Sciatic nerve (tissue), 2 donors: ENCODE data around the gene ADGRD1. TPM values are rescaled to one million over a fixed set of nuclear protein-coding genes. Genes with fewer than 3 reads are reported as not detected.
A peak's percentile ranks its signal among the peaks of the same experiment; 100 is the strongest.

Experiments used
- ATAC-seq: fragments of 200-7000 bp; cut with Tn5 transposase; one replicate; pipeline ENCODE4 v1.9.1; 2020; ENCODE audit warnings: mild to moderate bottlenecking, moderate library complexity
- DNase-seq: peaks from one replicate; pipeline ENCODE4 v3.0.0-alpha.2; 2020; ENCODE audit warnings: low spot score
- intact Hi-C: fragments of 100-400 bp; cut with DNase I; formaldehyde crosslinking; loops from one replicate; pipeline ENCODE4 v1.14.2; 2022
- total RNA-seq: library from RNA; stranded (reverse); fragmentation: NEBNext Ultra II Directional; extraction: Animal tissue kit (Norgen Biotek cat#: 25700); gene quantifications from one replicate; pipeline ENCODE4 v1.2.1, GENCODE V29; 2021
- donor health status: DM: no; HTN: no; CAD: no.
- donor health status: DM: no; HTN: no; CAD: no.

ADGRD1 gene
- total RNA-seq, 1 donor from 2014 or later = 224 TPM

DNA sequence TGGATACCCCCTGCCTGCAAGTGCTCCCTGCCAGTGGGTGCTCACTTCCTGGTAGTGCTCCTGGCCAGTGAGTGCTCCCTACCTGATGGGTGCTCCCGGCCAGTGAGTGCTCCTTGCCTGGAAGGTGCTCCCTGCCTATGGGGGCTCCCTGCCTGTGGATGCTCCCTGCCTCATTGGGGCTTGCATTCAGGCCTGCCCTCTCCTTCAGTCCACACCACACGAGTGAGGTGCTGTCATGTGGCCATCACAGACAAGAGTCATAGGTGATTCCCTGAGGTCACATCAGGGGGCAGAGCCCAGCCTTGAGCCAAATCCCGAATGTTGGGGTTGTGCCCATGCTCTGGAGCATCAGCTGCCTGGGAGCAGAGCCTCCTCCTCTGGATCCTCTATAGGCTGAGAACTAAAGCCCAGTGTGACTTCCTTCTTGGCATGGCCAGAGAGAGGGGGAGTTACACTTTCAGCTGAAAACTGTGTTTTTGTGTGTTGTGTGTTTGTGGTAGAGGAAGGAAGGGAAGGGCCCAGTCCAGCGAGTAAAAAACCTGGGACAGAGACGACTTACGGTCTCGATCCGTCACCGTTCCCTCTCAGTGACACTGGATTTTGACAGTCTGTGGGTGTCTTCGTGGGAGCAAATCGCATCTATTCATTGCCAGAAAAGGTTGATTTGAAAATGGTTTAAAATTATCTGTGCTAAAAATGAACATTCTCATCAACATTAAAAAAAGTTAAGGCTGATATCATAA lies 136.0 kb downstream of the ADGRD1 start:
- DNase-seq (no peak), ATAC-seq (no peak)
- intact Hi-C loops = no loop called here

GRCh38 chr12:131090274-131091210 lies 136.8 kb downstream of the ADGRD1 start:
- intact Hi-C loops = no loop called here
- ATAC-seq = no peak
- DNase-seq = no peak

DNA sequence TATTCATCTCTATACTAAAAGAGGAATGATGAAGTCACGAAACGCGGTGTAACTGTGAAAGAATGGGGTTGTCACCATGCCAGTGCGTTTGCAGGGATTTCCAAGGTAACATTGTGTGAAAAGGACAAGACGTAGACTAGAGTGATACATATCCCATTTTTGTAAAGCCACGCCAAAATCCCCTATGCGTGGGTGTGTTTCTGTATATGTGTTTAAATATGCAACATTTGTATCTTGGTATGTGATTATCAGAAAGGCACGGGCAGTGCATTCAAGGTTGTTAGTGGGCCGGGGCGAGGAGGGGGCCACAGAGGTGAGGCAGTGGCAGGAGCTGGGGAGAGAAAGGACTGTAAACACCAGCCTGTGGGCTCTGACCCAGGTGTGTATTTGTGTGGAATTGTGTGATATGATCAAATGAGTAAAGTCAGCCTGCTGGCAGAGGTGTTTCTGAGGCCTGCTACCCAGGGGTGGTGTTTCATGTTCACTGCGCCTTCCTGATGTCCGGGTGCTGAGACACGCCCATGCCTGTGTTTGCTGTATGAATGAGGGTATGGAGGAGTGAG lies 137.8 kb downstream of the ADGRD1 start:
- no peak for ATAC-seq
- intact Hi-C loops = no loop called here
- DNase-seq = no peak

DNA sequence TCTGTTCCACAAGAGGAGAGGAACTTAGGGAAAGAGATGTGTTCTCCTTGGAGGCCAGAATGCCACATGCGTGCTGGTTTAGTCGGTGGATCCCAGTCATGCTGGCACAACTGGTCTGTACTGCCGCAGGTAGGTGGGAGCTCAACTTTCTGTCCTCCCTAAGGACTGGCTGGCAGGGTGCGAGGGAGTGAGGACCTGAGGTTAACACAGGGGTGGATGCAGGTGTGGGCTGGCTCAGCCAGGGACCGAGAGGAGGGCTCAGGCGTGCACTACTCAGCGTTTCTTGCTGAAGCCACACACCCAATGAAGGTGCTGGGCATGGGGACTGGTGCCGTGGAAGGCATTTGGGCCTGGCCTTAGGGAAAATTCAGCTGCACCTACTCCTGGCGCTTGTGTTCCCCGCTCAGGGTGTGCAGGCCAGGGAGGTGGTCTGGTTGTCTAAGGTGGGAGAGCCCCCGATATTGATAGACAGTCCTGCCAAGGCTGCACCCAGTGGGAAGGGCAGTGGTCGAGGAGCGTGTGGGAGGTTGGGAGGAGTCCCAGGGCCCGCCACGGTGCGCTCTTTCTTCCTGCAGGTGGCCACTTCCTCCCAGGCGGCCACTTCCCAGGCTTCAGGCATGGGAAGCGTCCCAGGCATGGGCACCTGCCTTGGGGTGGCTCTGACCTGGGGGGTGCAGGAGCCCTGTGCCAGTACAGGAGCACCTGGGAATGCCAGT lies 138.4 kb downstream of the ADGRD1 start:
- DNase-seq = peak; percentile 59
- intact Hi-C loops = no loop called here
- no peak for ATAC-seq

DNA sequence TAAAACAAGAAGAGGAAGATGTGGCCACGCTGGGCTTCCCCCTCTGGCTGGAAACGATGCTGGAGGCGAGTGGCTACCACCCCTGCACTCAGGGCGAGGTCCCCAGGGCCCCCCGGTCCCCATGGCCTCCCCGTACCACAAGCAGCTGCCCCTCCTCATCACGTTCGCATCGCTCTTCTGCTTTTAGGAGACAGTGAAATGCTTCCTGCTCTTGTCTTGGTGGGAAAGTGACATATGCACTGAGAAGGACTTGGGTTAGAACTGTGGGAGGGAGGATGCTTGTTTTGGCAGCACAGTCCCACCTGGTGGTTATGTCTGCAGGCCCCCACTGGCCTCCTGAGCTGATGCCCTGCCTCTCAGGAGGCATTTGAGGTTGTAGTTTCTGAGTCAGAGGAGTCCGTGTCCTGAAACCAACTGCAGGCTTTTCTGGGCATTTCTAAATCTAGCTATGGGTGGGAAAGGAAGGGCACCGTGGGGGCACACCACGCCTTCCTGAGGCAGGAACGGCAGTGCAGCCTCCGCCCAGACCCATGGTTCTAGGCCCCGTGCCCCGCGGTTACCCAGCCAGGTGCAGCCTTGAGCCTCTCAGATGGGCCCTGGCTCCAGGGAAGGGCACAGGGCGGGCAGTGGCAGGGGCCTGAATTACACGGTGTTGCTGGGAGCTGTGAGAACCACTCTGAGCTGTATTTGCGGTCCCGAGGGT lies 139.3 kb downstream of the ADGRD1 start:
- DNase-seq (peak; percentile 56), ATAC-seq (peak; percentile 56)
- intact Hi-C loops = no loop called here

- intact Hi-C loops = no loop called here
- peak; percentile 47 for DNase-seq
- no peak for ATAC-seq
Measured at GRCh38 chr12:131093604-131093955, 139.9 kb downstream of the ADGRD1 start.

GRCh38 chr12:131093971-131094830 lies 140.5 kb downstream of the ADGRD1 start:
- intact Hi-C loops = no loop called here
- ATAC-seq (no peak), DNase-seq (peak; percentile 54)

GRCh38 chr12:131094831-131095805 lies 141.4 kb downstream of the ADGRD1 start:
- intact Hi-C loops = no loop called here
- DNase-seq (peak; percentile 60), ATAC-seq (no peak)

DNA sequence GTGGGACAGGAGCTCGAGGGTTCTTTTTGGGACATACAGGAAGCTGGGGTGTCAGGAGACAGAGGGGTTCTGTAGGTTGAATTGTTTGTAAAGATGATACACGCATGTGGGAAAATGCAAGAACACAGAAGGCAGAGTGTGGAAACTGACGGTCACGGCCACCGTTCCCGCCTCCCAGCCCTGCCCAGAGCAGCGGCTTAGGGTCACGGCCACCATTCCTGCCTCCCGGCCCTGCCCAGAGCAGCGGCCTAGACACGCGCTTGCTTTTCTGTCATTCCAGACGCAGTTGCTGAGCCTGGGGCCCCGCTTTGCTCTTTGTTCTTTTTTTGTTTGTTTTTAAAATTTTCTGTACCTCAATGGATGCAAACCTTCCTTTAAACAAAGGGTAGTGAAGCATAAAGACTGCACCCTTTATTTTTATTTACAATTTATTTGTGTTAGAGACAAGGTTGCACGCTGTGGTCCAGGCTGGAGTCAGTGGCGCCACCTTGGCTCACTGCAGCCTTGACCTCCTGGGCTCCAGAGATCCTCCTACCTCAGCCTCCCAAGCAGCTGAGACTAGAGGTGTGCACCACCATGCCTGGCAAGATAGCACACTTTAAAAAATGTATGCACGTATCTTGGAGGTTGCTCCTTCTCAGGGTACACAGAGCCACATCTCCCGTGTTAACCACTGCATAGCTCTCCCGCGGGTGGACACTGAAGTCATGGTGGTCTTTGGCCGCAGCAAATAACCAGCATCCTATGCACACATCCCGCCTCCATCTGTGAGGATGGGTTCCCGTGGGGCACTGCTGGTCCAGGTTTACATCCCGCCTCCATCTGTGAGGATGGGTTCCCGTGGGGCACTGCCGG lies 142.3 kb downstream of the ADGRD1 start:
- ATAC-seq = no peak
- DNase-seq = peak; percentile 47
- intact Hi-C loops = no loop called here

DNA sequence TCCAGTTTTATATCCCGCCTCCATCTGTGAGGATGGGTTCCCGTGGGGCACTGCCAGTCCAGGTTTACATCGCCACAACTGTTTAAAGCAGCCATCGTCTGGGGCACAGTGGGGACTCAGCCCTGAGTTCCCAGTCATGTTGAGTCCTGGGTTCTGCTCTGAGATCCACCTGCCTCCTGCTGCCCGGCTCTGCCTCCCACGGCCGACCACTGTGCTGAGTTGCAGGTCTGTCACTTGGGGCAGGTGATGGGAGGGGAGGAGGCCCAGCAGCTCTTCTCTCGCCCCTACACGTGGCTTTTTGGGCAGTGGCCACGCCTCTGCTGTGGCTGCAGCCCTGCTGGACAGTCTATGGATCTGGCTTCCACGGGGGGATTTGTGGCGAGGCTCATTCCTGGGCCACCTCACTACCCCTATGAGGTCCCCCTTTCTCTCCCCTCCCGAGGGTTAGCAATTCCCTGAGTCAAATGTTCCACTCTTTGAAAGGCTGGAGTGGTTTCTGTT lies 143.0 kb downstream of the ADGRD1 start:
- DNase-seq (peak; percentile 56), ATAC-seq (peak; percentile 5)
- intact Hi-C loops = no loop called here

DNA sequence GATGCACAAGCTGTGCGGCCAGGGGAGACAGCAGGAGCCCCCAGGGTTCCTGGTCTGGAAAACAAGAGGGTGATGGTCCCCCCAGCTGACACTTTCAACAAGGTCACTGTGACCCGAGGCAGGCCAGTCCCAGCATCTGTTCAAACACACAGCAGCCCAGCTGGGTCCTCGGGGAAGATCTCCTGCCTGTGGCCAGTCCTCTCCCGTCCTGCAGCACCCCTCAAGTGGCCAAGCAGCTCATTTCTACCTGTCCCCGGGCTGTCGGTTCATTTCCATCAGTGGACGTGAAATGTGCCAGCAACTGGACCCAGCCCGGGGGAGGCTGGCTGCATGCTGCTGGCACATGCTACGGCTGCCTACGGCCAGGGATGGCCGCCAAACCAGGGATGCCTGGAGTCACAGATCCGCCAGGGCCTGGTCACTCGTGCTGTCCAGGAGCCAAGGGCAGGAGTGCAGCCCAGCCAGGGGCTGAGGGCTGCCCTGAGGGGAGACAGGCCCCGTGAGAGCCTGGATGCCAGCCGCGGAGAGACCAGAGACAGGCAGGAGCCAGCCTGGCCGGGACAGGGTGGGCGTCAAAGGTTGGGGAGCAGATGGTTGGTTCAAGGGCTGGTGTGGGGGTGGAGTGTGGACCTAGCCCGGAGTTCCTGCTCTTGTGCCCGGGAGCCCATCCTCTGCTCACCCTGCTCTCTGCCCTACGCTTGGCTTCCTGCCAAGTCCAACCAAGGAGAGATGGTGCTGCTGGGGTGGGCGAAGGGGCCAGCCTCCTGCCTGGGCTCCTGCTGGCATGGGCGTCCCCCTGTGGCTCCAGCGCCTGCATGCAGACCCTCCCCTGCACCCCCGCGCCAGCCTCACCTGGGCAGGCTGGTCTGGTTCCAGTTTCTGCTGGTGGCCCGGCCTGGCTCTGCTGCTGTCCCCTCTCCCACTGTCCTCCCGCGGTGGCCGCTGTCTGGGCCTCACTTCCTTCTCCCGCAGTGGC lies 143.8 kb downstream of the ADGRD1 start:
- intact Hi-C loops = no loop called here
- peak; percentile 14 for ATAC-seq
- DNase-seq = peak; percentile 66

GRCh38 chr12:131098178-131098981 lies 144.7 kb downstream of the ADGRD1 start:
- ATAC-seq = no peak
- DNase-seq = peak; percentile 53
- intact Hi-C loops = no loop called here

DNA sequence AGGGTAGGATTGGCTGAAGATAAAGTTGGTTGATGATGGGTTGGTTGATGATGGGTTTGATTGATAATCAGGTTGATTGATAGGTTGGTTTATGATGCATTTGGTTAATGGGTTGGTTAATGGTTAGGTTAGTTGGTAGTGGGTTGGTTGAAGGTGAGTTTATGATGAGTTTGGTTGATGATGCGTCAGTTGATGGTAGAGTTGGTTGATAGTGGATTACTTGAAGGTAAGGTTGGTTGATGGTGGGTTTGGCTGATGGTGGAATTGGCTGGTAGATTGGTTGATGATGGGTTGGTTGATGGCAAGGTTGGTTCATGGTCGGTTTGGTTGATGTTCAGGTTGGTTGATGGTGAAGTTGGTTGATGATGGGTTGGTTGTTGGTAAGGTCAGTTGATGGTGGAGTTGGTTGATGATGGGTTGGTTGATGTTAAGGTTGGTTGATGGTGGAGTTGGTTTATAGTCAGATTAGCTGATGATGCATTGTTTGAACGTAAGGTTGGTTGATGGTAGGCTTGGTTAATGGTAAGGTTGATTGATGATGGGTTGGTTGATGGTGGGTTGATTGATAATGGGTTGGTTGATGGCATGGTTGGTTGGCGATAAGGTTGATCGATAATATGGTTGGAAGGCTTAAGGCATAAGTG lies 146.4 kb downstream of the ADGRD1 start:
- ATAC-seq = no peak
- DNase-seq = peak; percentile 6
- intact Hi-C loops = loop anchor here (10.0 kb wide), 1 partner anchor 355 kb away; no protein-coding TSS in a partner anchor
